T1000 (cell line): ENCODE results near the gene ARID4A.
A peak's percentile ranks its signal among the peaks of the same experiment; 100 is the strongest.
"Not testable (repeated sequence)": the region's sequence is repeated elsewhere in the genome, so short reads cannot be mapped to it uniquely, and the experiment has no call there.

Source experiments
- DNase-seq: peaks from one replicate; lab custom pipeline; 2025; ENCODE audit warnings: mixed read lengths; lab: John Stamatoyannopoulos, UW

ARID4A gene

GRCh38 chr14:58294201-58294600 is 4.2 kb upstream of the ARID4A start:
- DNase-seq, result no peak

- no peak for DNase-seq
These were observed 1.6 kb upstream of the ARID4A start for GRCh38 chr14:58296726-58297125.

- no peak for DNase-seq
These were observed 968 bp upstream of the ARID4A start for GRCh38 chr14:58297412-58297761.

GRCh38 chr14:58297762-58298476 is 436 bp upstream of the ARID4A start:
- peak; percentile 97 for DNase-seq

- DNase-seq, result no peak
These were observed 1.3 kb downstream of the ARID4A start for GRCh38 chr14:58299401-58300330.

- DNase-seq, result no peak
These were observed 3.1 kb downstream of the ARID4A start for GRCh38 chr14:58301416-58301815.

- no peak for DNase-seq
These were observed 7.4 kb downstream of the ARID4A start for GRCh38 chr14:58305730-58306129.

GRCh38 chr14:58307597-58308316 is 9.4 kb downstream of the ARID4A start:
- DNase-seq, result no peak

GRCh38 chr14:58309086-58309485 is 10.7 kb downstream of the ARID4A start:
- DNase-seq, result no peak

GRCh38 chr14:58313699-58314098 is 15.3 kb downstream of the ARID4A start:
- no peak for DNase-seq

- no peak for DNase-seq
These were observed 17.3 kb downstream of the ARID4A start for GRCh38 chr14:58315606-58316005.

- DNase-seq, result no peak
These were observed 28.7 kb downstream of the ARID4A start for GRCh38 chr14:58327019-58327418.

GRCh38 chr14:58331111-58331510 is 32.8 kb downstream of the ARID4A start:
- DNase-seq, result no peak

GRCh38 chr14:58332561-58332960 is 34.2 kb downstream of the ARID4A start:
- no peak for DNase-seq

- not testable (repeated sequence) for DNase-seq
These were observed 41.3 kb downstream of the ARID4A start for GRCh38 chr14:58339666-58340065.

- no peak for DNase-seq
These were observed 42.9 kb downstream of the ARID4A start for GRCh38 chr14:58341152-58341748.

GRCh38 chr14:58343535-58343934 is 45.2 kb downstream of the ARID4A start:
- DNase-seq, result not testable (repeated sequence)

GRCh38 chr14:58353516-58354299 is 55.4 kb downstream of the ARID4A start:
- no peak for DNase-seq

- DNase-seq, result no peak
These were observed 56.5 kb downstream of the ARID4A start for GRCh38 chr14:58354808-58355207.

GRCh38 chr14:58356268-58356667 is 57.9 kb downstream of the ARID4A start:
- DNase-seq, result no peak

- not testable (repeated sequence) for DNase-seq
These were observed 63.9 kb downstream of the ARID4A start for GRCh38 chr14:58362272-58362671.
